MCF 10A (cell line): ENCODE measurements around the gene NRXN3. TPM values are rescaled to one million over a fixed set of nuclear protein-coding genes. Genes with fewer than 3 reads are reported as not detected.

ENCODE experiments used
- BruUV-seq: library from RNA; stranded (reverse); fragments of 400-500 nt; replicated peaks from 2 replicates; lab custom pipeline; 2021; lab: Mats Ljungman, UMichigan
- CTCF ChIA-PET: fragments of 300-600 bp; sonication (Branson Sonifier 250); formaldehyde crosslinking; extraction: SDS; loops from one replicate; lab custom pipeline; 2021; ENCODE audit warnings: antibody characterized with exemption, inconsistent platforms; lab: Yijun Ruan, JAX
- POLR2A ChIA-PET: fragments of 300-600, 350-650 bp; sonication (Branson Sonifier 250); formaldehyde crosslinking; extraction: SDS; loops from one replicate; lab custom pipeline; 2020; ENCODE audit warnings: antibody characterized with exemption, inconsistent platforms; lab: Yijun Ruan, JAX
- DNase-seq: peaks from one replicate; pipeline ENCODE4 v3.0.0-alpha.2; 2018; ENCODE audit not compliant: unreplicated experiment
- H3K27ac Mint-ChIP-seq: one replicate; pipeline ENCODE4 v1.8.0; 2022; ENCODE audit warnings: mild to moderate bottlenecking, low read depth, mixed read lengths; ENCODE audit not compliant: unreplicated experiment
- H3K27me3 Mint-ChIP-seq: one replicate; pipeline ENCODE4 v1.8.0; 2022; ENCODE audit warnings: mixed read lengths; ENCODE audit not compliant: insufficient read depth, unreplicated experiment
- H3K36me3 Mint-ChIP-seq: one replicate; pipeline ENCODE4 v1.8.0; 2022; ENCODE audit warnings: mild to moderate bottlenecking, moderate library complexity, mixed read lengths; ENCODE audit not compliant: insufficient read depth, unreplicated experiment
- H3K4me1 Mint-ChIP-seq: one replicate; pipeline ENCODE4 v1.8.0; 2022; ENCODE audit warnings: mixed read lengths; ENCODE audit not compliant: insufficient read depth, unreplicated experiment
- H3K4me3 Mint-ChIP-seq: one replicate; pipeline ENCODE4 v1.8.0; 2022; ENCODE audit warnings: mild to moderate bottlenecking, moderate library complexity, mixed read lengths; ENCODE audit not compliant: unreplicated experiment
- H3K9me3 Mint-ChIP-seq: one replicate; pipeline ENCODE4 v1.8.0; 2022; ENCODE audit warnings: mixed read lengths; ENCODE audit not compliant: unreplicated experiment
- CTCF ChIP-seq: fragments of 200-600 bp; IDR thresholded peaks from one replicate; pipeline ENCODE4 v1.8.0; 2022; ENCODE audit warnings: antibody characterized with exemption, mild to moderate bottlenecking; ENCODE audit not compliant: unreplicated experiment
- intact Hi-C: fragments of 100-400 bp; cut with micrococcal nuclease; formaldehyde crosslinking; loops from 2 replicates; pipeline ENCODE4 v1.14.1; 2022
- total RNA-seq: library from RNA; stranded (reverse); gene quantifications from 2 replicates; pipeline ENCODE4 v1.2.3, GENCODE V29; 2022

Gene NRXN3
- total RNA-seq, 1 experiment from 2014 or later = not detected

GRCh38 chr14:78763746-78764145 lies 593.6 kb downstream of the NRXN3 start:
- DNase-seq = no peak

GRCh38 chr14:78764240-78764639 lies 594.1 kb downstream of the NRXN3 start:
- Mint-ChIP-seq H3K4me3 (peak overlapping the region; percentile 33), H3K9me3 (no peaks in the 10 kb centered on the region), H3K27me3 (no peaks in the 10 kb centered on the region), H3K36me3 (no peaks in the 10 kb centered on the region), H3K4me1 (peaks cover 20% of the 10 kb centered on the region), H3K27ac (peak overlapping the region; percentile 30)
- no peak for TF ChIP-seq CTCF
- intact Hi-C loops = no loop called here
- DNase-seq = peak; percentile 33
- POLR2A ChIA-PET = interaction anchor here (0.9 kb wide), 1 partner anchor 24 kb away, joined by 3 read pairs; no protein-coding TSS in a partner anchor
- CTCF ChIA-PET = interaction anchor here (0.6 to 1.1 kb wide), 2 partner anchors 26 to 407 kb away, joined by 3 read pairs; no protein-coding TSS in a partner anchor
- BruUV-seq = no TSS peak

More at GRCh38 chr14:78763746-78764145, 593.6 kb downstream of the NRXN3 start:
- H3K27ac Mint-ChIP-seq = no peak overlapping the region
- TF ChIP-seq CTCF = no peak
- no peaks in the 10 kb centered on the region for H3K27me3 Mint-ChIP-seq
- intact Hi-C loops = no loop called here
- H3K36me3 Mint-ChIP-seq = no peaks in the 10 kb centered on the region
- CTCF ChIA-PET = interaction anchor here (0.6 to 1.1 kb wide), 3 partner anchors 27 to 1905 kb away, joined by 3 read pairs; no protein-coding TSS in a partner anchor
- no peak overlapping the region for H3K4me3 Mint-ChIP-seq
- peaks cover 20% of the 10 kb centered on the region for H3K4me1 Mint-ChIP-seq
- no peaks in the 10 kb centered on the region for H3K9me3 Mint-ChIP-seq
- BruUV-seq = no TSS peak
- POLR2A ChIA-PET = interaction anchor here (0.9 kb wide), 1 partner anchor 25 kb away, joined by 3 read pairs; no protein-coding TSS in a partner anchor

DNA sequence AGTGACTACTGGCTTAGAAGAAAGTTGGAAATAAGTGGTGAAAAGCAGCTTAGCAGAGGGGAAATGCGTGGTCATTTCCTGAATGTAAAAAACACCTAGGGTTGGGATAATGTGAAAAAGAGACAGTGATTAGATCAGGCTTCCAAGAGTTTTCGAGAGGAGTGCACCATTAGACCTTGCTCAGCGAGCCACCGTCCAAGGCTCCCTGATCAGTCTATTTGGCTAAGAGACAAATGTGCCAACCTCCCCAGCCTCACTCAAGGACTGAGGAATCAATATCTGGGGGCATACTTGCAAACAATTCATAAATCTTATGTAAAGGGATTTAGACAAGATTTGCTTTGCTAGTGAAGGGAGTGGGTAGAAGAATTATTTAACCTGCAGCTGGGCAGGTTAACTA lies 594.5 kb downstream of the NRXN3 start:
- TF ChIP-seq CTCF = no peak
- Mint-ChIP-seq H3K36me3 (no peaks in the 10 kb centered on the region), H3K9me3 (no peaks in the 10 kb centered on the region), H3K27ac (peak overlapping the region; percentile 30), H3K27me3 (no peaks in the 10 kb centered on the region), H3K4me1 (peaks cover 20% of the 10 kb centered on the region), H3K4me3 (peak overlapping the region; percentile 33)
- ChIA-PET POLR2A (interaction anchor here (0.9 kb wide), 1 partner anchor 24 kb away, joined by 3 read pairs; no protein-coding TSS in a partner anchor), CTCF (interaction anchor here (0.6 to 1.2 kb wide), 3 partner anchors 66 to 902 kb away, joined by 3 to 5 read pairs (median 3); no protein-coding TSS in a partner anchor)
- no TSS peak for BruUV-seq
- no peak for DNase-seq
- intact Hi-C loops = no loop called here

DNA sequence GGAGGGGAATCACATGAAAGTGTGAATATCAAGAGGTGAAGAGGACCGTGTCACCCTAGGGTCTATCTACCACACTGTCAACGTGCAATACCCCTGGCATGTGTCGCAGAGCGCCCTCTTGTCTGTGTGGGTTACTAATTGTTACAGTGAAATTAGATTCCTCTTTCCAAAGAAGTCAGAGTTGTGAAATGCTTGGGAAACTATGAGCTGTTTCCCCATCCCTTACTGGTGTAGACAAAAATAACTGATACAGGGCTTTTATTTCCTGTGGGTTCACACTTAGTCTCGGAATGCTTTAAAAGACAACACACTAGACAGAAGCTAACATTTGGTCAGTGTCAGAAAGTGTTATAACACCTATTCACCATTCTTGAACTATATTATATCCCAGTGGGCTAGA lies 597.3 kb downstream of the NRXN3 start:
- CTCF ChIA-PET = interaction anchor here (1.0 kb wide), 1 partner anchor 10 kb away, joined by 3 read pairs; no protein-coding TSS in a partner anchor
- no TSS peak for BruUV-seq
- Mint-ChIP-seq H3K27me3 (no peaks in the 10 kb centered on the region), H3K4me3 (no peak overlapping the region), H3K36me3 (no peaks in the 10 kb centered on the region), H3K27ac (no peak overlapping the region), H3K4me1 (peaks cover 15% of the 10 kb centered on the region), H3K9me3 (no peaks in the 10 kb centered on the region)
- POLR2A ChIA-PET = no interaction called here
- peak; percentile 34 for DNase-seq
- intact Hi-C loops = no loop called here
- TF ChIP-seq CTCF = no peak
